ENCODE measurements around the gene PLEKHA5.

The PLEKHA5 gene

GRCh38 chr12:19284658-19285057 lies 155.1 kb downstream of the PLEKHA5 start:
- DNase-seq (ENCODE audit: extremely low read depth, insufficient read length), result no peak
- Histone ChIP-seq H3K27me3 (replicated peaks; ENCODE audit: control insufficient read depth, insufficient read depth, low read length) (no peaks in the 10 kb centered on the region), H3K36me3 (ENCODE audit: control insufficient read depth, insufficient read depth, low read length) (no peaks in the 10 kb centered on the region), H3K4me3 (replicated peaks; ENCODE audit: low read depth, low read length) (no peak overlapping the region)
- TF ChIP-seq CTCF (IDR thresholded peaks at IDR 0.05; ENCODE audit: insufficient read depth, low read length, poor library complexity, severe bottlenecking), result no peak

- Histone ChIP-seq H3K36me3 (ENCODE audit: control insufficient read depth, insufficient read depth, low read length) (no peaks in the 10 kb centered on the region), H3K4me3 (replicated peaks; ENCODE audit: low read depth, low read length) (no peak overlapping the region), H3K27me3 (replicated peaks; ENCODE audit: control insufficient read depth, insufficient read depth, low read length) (no peaks in the 10 kb centered on the region)
- no peak for TF ChIP-seq CTCF (IDR thresholded peaks at IDR 0.05; ENCODE audit: insufficient read depth, low read length, poor library complexity, severe bottlenecking)
- no peak for DNase-seq (ENCODE audit: extremely low read depth, insufficient read length)
These were observed 156.4 kb downstream of the PLEKHA5 start for GRCh38 chr12:19285793-19286448.

GRCh38 chr12:19287302-19287701 lies 157.8 kb downstream of the PLEKHA5 start:
- no peaks in the 10 kb centered on the region for H3K36me3 ChIP-seq (ENCODE audit: control insufficient read depth, insufficient read depth, low read length)
- no peak overlapping the region for H3K4me3 ChIP-seq (replicated peaks; ENCODE audit: low read depth, low read length)
- no peak for DNase-seq (ENCODE audit: extremely low read depth, insufficient read length)
- no peak for TF ChIP-seq CTCF (IDR thresholded peaks at IDR 0.05; ENCODE audit: insufficient read depth, low read length, poor library complexity, severe bottlenecking)
- no peaks in the 10 kb centered on the region for H3K27me3 ChIP-seq (replicated peaks; ENCODE audit: control insufficient read depth, insufficient read depth, low read length)

GRCh38 chr12:19288161-19288560 lies 158.6 kb downstream of the PLEKHA5 start:
- H3K4me3 ChIP-seq (replicated peaks; ENCODE audit: low read depth, low read length), result no peak overlapping the region
- H3K36me3 ChIP-seq (ENCODE audit: control insufficient read depth, insufficient read depth, low read length), result no peaks in the 10 kb centered on the region
- no peaks in the 10 kb centered on the region for H3K27me3 ChIP-seq (replicated peaks; ENCODE audit: control insufficient read depth, insufficient read depth, low read length)
- no peak for TF ChIP-seq CTCF (IDR thresholded peaks at IDR 0.05; ENCODE audit: insufficient read depth, low read length, poor library complexity, severe bottlenecking)
- DNase-seq (ENCODE audit: extremely low read depth, insufficient read length), result no peak

GRCh38 chr12:19288603-19289244 lies 159.2 kb downstream of the PLEKHA5 start:
- H3K4me3 ChIP-seq (replicated peaks; ENCODE audit: low read depth, low read length), result no peak overlapping the region
- DNase-seq (ENCODE audit: extremely low read depth, insufficient read length), result no peak
- H3K27me3 ChIP-seq (replicated peaks; ENCODE audit: control insufficient read depth, insufficient read depth, low read length), result no peaks in the 10 kb centered on the region
- H3K36me3 ChIP-seq (ENCODE audit: control insufficient read depth, insufficient read depth, low read length), result no peaks in the 10 kb centered on the region
- peak; percentile 46 for TF ChIP-seq CTCF (IDR thresholded peaks at IDR 0.05; ENCODE audit: insufficient read depth, low read length, poor library complexity, severe bottlenecking)

Data from GM06990 (cell line).